Gastroesophageal sphincter (tissue), 4 donors: Measurements from ENCODE around the gene SLC35E4. TPM values are rescaled to one million over a fixed set of nuclear protein-coding genes. Genes with fewer than 3 reads are reported as not detected.

Experiments
- ATAC-seq: fragments of 150-250 bp; one replicate; pipeline ENCODE4 v1.9.1; 2016; ENCODE audit warnings: mild to moderate bottlenecking, moderate library complexity
- H3K27ac ChIP-seq, 4 donors: fragments of 200-600 bp; sonication (generic) in 3 of 4; 1 replicate in 3 of 4; 2 replicates in 1 of 4; pipeline ENCODE4 v1.5.1; 2016 to 2019
- H3K27me3 ChIP-seq: fragments of 200-600 bp; sonication (generic); one replicate; pipeline ENCODE4 v1.5.1; 2019
- H3K36me3 ChIP-seq, 2 donors: fragments of 200-600 bp; sonication (generic); one replicate each; pipeline ENCODE4 v1.5.1; 2019; ENCODE audit warnings: control low read depth in 1 of 2
- H3K4me1 ChIP-seq, 3 donors: fragments of 200-600 bp; sonication (generic); 1 replicate in 2 of 3; 2 replicates in 1 of 3; pipeline ENCODE4 v1.5.1; 2016 to 2019; ENCODE audit warnings: control low read depth in 2 of 3
- H3K4me3 ChIP-seq, 2 donors: fragments of 200-600 bp; sonication (generic); one replicate each; pipeline ENCODE4 v1.5.1; 2019; ENCODE audit warnings: mild to moderate bottlenecking in 1 of 2, moderate library complexity in 1 of 2
- H3K9me3 ChIP-seq, 3 donors: fragments of 200-600 bp; sonication (generic); one replicate each; pipeline ENCODE4 v1.5.1; 2017 to 2019; ENCODE audit warnings: control low read depth in 2 of 3
- CTCF ChIP-seq, 4 experiments: fragments of 200-600 bp in 2 of 4; fragments of 450-650 bp in 2 of 4; sonication (generic) in 1 of 4; IDR thresholded peaks; one replicate each; pipeline ENCODE4 v1.5.1; 2017 to 2019; ENCODE audit warnings: antibody characterized with exemption in 4 of 4, mild to moderate bottlenecking in 2 of 4, moderate library complexity in 2 of 4
- EP300 ChIP-seq: sonication (generic); formaldehyde crosslinking; IDR thresholded peaks from one replicate; pipeline ENCODE4 v1.6.1; 2017; ENCODE audit warnings: antibody characterized with exemption, mild to moderate bottlenecking
- POLR2A ChIP-seq, 2 donors: fragments of 450-650 bp; IDR thresholded peaks; one replicate each; pipeline ENCODE4 v1.6.1; 2017; ENCODE audit warnings: antibody characterized with exemption in 2 of 2, mild to moderate bottlenecking in 2 of 2, moderate library complexity in 1 of 2
- POLR2AphosphoS5 ChIP-seq: sonication (generic); formaldehyde crosslinking; IDR thresholded peaks from one replicate; pipeline ENCODE4 v1.6.1; 2017; ENCODE audit warnings: antibody characterized with exemption
- WGBS, 2 donors: methylation state at CpG; one replicate each; pipeline ENCODE4 v1.1.5; 2018; ENCODE audit warnings: low coverage in 1 of 2; 5-methylcytosine and 5-hydroxymethylcytosine counted together
- total RNA-seq, 4 donors: library from RNA; depleted of rRNA; stranded (reverse); fragments of >200 nt; gene quantifications; one replicate each; pipeline ENCODE4 v1.1.0, GENCODE V29; 2016

The SLC35E4 gene
- total RNA-seq, 4 donors from 2014 or later, result 6.5 to 13.5 (median 10.9) TPM

GRCh38 chr22:30655532-30655931 lies 20.0 kb downstream of the SLC35E4 start:
- H3K36me3 ChIP-seq, result peaks cover 0 to 9% of the 10 kb centered on the region in 2 donors
- H3K4me3 ChIP-seq, result no peak overlapping the region
- no peaks in the 10 kb centered on the region for H3K27me3 ChIP-seq
- no peaks in the 10 kb centered on the region for H3K4me1 ChIP-seq
- no peak for TF ChIP-seq CTCF (IDR thresholded peaks at IDR 0.05)
- no peak for TF ChIP-seq POLR2AphosphoS5
- no peak for TF ChIP-seq EP300
- no peak for TF ChIP-seq POLR2A (IDR thresholded peaks at IDR 0.05)
- WGBS, 2 donors, result 80 to 100% methylated on average over 1 to 3 of the region's 3 CpGs
- no peaks in the 10 kb centered on the region for H3K9me3 ChIP-seq
- H3K27ac ChIP-seq, result no peak overlapping the region
- ATAC-seq, result no peak

DNA sequence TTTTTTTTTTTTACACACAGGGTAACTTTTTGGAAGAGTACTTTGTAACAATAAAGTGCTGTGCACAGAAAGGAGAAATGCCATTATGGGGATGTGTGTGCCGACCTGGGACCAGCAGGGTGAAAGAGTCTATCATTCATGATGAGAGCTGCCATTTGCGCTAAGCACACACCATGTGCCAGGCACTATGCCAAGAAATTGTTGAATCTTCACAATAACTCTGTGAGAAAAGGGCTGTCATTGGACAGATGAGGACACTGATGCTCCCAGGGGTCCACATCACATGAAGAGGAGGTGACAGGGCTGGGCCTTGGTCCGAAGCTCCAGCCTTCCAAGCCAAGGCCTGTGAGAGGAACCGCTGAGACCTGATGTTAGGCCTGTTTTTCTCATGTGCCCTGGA lies 26.5 kb downstream of the SLC35E4 start:
- Histone ChIP-seq H3K4me3 (no peak overlapping the region), H3K9me3 (no peaks in the 10 kb centered on the region), H3K27me3 (no peaks in the 10 kb centered on the region), H3K27ac (no peak overlapping the region), H3K36me3 (peaks cover 0 to 41% of the 10 kb centered on the region in 2 donors), H3K4me1 (peaks cover 0 to 20% (median 0%) of the 10 kb centered on the region in 3 donors)
- TF ChIP-seq EP300 (no peak), POLR2A (IDR thresholded peaks at IDR 0.05) (no peak), CTCF (IDR thresholded peaks at IDR 0.05) (no peak)
- ATAC-seq, result no peak
- WGBS, 2 donors, result 93% methylated on average over 3 of the region's 4 CpGs; no CpG with 5 or more reads in 1 of the 2 donors

DNA sequence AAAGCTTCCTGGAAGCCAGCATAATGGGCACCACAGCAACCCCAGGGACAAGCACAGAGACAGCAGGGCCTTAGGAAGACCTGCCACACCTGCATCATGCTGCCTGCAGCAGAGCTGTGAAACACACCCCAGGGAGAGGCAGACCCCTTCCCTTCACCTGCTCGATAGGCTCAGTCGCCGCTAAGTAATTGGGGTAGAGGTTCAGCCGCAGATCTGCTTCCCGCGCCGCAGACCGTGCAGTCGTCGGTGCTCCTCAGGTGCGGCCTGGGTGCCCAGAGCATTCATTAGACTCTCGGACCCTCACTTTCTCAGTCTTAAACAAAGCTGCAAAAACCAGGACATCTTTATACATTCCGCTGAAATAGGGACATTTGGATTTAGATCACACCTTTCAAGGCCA lies 29.2 kb downstream of the SLC35E4 start:
- TF ChIP-seq POLR2A (IDR thresholded peaks at IDR 0.05) (no peak), CTCF (IDR thresholded peaks at IDR 0.05) (no peak), EP300 (no peak), POLR2AphosphoS5 (no peak)
- no peak for ATAC-seq

DNA sequence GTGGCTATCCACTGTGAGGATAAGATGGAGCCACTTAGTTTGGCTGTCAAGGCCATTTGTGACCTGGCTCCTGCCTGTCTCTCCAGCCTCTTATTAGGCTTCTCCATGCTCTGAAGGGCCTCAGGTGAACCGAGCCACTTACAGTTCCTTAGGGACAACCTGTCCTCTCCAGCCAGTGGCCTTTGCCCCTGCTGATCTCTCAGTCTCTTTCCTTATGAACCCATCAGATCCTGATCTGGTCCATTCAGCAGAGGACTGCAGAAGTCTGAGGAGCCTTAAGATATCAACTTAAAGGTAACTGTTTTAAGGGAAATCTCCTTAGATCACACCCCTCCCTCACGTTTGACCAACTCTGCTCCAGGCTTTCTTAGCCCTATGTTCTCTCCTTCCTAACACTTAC lies 29.7 kb downstream of the SLC35E4 start:
- Histone ChIP-seq H3K4me1 (peaks cover 0 to 31% (median 4%) of the 10 kb centered on the region in 3 donors), H3K4me3 (no peak overlapping the region), H3K27ac (no peak overlapping the region), H3K9me3 (no peaks in the 10 kb centered on the region), H3K27me3 (no peaks in the 10 kb centered on the region), H3K36me3 (peaks cover 0 to 38% of the 10 kb centered on the region in 2 donors)
- no peak for TF ChIP-seq POLR2A (IDR thresholded peaks at IDR 0.05)
- no peak for TF ChIP-seq EP300
- no peak for TF ChIP-seq POLR2AphosphoS5
- no peak for TF ChIP-seq CTCF (IDR thresholded peaks at IDR 0.05)
- no peak for ATAC-seq
- 68 to 86% methylated on average over 2 of the region's 2 CpGs for WGBS, 2 donors

More for the DNA sequence above, 29.2 kb downstream of the SLC35E4 start:
- H3K4me3 ChIP-seq, result no peak overlapping the region
- no peaks in the 10 kb centered on the region for H3K27me3 ChIP-seq
- H3K36me3 ChIP-seq, result peaks cover 0 to 40% of the 10 kb centered on the region in 2 donors
- H3K27ac ChIP-seq, result no peak overlapping the region
- no peaks in the 10 kb centered on the region for H3K9me3 ChIP-seq
- 75 to 93% methylated on average over 3 to 6 of the region's 13 CpGs for WGBS, 2 donors
- H3K4me1 ChIP-seq, result peaks cover 0 to 31% (median 4%) of the 10 kb centered on the region in 3 donors

- H3K27ac ChIP-seq, result no peak overlapping the region
- TF ChIP-seq POLR2A (IDR thresholded peaks at IDR 0.05), result no peak
- TF ChIP-seq CTCF (IDR thresholded peaks at IDR 0.05), result no peak
- no peak for TF ChIP-seq EP300
- TF ChIP-seq POLR2AphosphoS5, result no peak
- no peak for ATAC-seq
- peaks cover 0 to 38% of the 10 kb centered on the region in 2 donors for H3K36me3 ChIP-seq
- no peak overlapping the region for H3K4me3 ChIP-seq
- no peaks in the 10 kb centered on the region for H3K27me3 ChIP-seq
- peaks cover 0 to 31% (median 4%) of the 10 kb centered on the region in 3 donors for H3K4me1 ChIP-seq
- 70 to 91% methylated on average over 2 to 4 of the region's 4 CpGs for WGBS, 2 donors
- no peaks in the 10 kb centered on the region for H3K9me3 ChIP-seq
Observed at GRCh38 chr22:30665786-30666185, 30.2 kb downstream of the SLC35E4 start.
